Activated naive CD8-positive, alpha-beta T cell treated with anti-CD3 and anti-CD28 coated beads, Interleukin-2, amount 50 U/mL, for 24 hours (primary cell): ENCODE data around the gene MAP10.

Source experiments
- ATAC-seq: fragments of 150-1000 bp; cut with Tn5 transposase; one replicate; pipeline ENCODE4 v1.10.0; 2021
- DNase-seq: peaks from one replicate; pipeline ENCODE4 v3.0.0; 2021
- H3K27ac Mint-ChIP-seq: one replicate; pipeline ENCODE4 v1.8.0; 2021; ENCODE audit warnings: mild to moderate bottlenecking, mixed read lengths
- H3K27me3 Mint-ChIP-seq: one replicate; pipeline ENCODE4 v1.8.0; 2021; ENCODE audit warnings: mixed read lengths
- H3K36me3 Mint-ChIP-seq: one replicate; pipeline ENCODE4 v1.8.0; 2021; ENCODE audit warnings: low read depth, mixed read lengths
- H3K4me1 Mint-ChIP-seq: one replicate; pipeline ENCODE4 v1.8.0; 2021; ENCODE audit warnings: mixed read lengths
- H3K4me3 Mint-ChIP-seq: one replicate; pipeline ENCODE4 v1.8.0; 2021; ENCODE audit warnings: mild to moderate bottlenecking, moderate library complexity, mixed read lengths
- H3K9me3 Mint-ChIP-seq: one replicate; pipeline ENCODE4 v1.8.0; 2021; ENCODE audit warnings: mixed read lengths

MAP10 gene

DNA sequence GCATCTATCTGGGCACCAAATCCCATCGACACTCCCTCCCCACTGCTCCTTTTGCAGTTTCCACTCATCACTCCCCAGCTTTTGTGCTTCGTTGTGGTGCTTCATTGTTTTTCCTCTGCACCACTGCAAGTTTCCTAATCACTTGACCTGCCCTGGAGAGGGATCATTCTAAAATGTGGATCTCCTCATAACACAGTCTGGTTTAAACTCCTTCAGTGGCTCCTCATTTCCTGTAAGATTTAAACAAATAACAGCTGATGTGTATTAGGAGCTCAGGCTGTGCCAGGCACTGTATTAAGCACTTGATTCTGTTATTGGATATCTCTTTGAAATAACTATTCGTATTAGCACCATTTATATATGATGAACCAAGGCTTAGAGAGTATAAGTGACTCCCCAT lies 51.3 kb downstream of the MAP10 start:
- Mint-ChIP-seq H3K36me3 (no peaks in the 10 kb centered on the region), H3K4me1 (no peaks in the 10 kb centered on the region), H3K4me3 (no peak overlapping the region), H3K9me3 (no peaks in the 10 kb centered on the region), H3K27me3 (no peaks in the 10 kb centered on the region), H3K27ac (no peak overlapping the region)
- no peak for DNase-seq
- no peak for ATAC-seq
